Neural cell (in vitro differentiated cells): ENCODE data around the gene UNC5A. TPM values are rescaled to one million over a fixed set of nuclear protein-coding genes. Genes with fewer than 3 reads are reported as not detected.

Experiments
- H2AFZ ChIP-seq: fragments of 200-600, 300-800 bp; sonication (generic), shearing (Covaris generic); 2 replicates; pipeline ENCODE4 v1.6.0; 2014; ENCODE audit warnings: low read depth, mild to moderate bottlenecking, antibody characterized with exemption, low read length, moderate library complexity
- H3F3A ChIP-seq: fragments of 200-600 bp; shearing (Covaris generic); 2 replicates; pipeline ENCODE4 v1.6.1; 2016; ENCODE audit warnings: mild to moderate bottlenecking, moderate library complexity, mixed read lengths, antibody characterized with exemption, low read length; ENCODE audit not compliant: insufficient read depth, poor library complexity, severe bottlenecking
- H3K27ac ChIP-seq: fragments of 200-600, 300-800 bp; sonication (generic), shearing (Covaris generic); 2 replicates; pipeline ENCODE4 v1.5.1; 2014; ENCODE audit warnings: mild to moderate bottlenecking, low read length, moderate library complexity
- H3K27me3 ChIP-seq: fragments of 300-800, 200-600 bp; sonication (generic), shearing (Covaris generic); 2 replicates; pipeline ENCODE4 v1.6.0; 2014; ENCODE audit warnings: mild to moderate bottlenecking, low read depth, low read length, moderate library complexity; ENCODE audit not compliant: insufficient read depth
- H3K36me3 ChIP-seq: fragments of 300-800, 200-600 bp; sonication (generic), shearing (Covaris generic); 2 replicates; pipeline ENCODE4 v1.5.1; 2014; ENCODE audit warnings: mild to moderate bottlenecking, antibody characterized with exemption, low read length, moderate library complexity; ENCODE audit not compliant: insufficient read depth
- H3K4me2 ChIP-seq: fragments of 300-800, 200-600 bp; sonication (generic), shearing (Covaris generic); 2 replicates; pipeline ENCODE4 v1.6.0; 2014; ENCODE audit warnings: mild to moderate bottlenecking, low read length
- H3K4me3 ChIP-seq: fragments of 300-800, 200-600 bp; sonication (generic), shearing (Covaris generic); 2 replicates; pipeline ENCODE4 v1.5.1; 2014; ENCODE audit warnings: mild to moderate bottlenecking, low read length, moderate library complexity
- H3K79me2 ChIP-seq: fragments of 200-600 bp; shearing (Covaris generic); replicated peaks from 2 replicates; pipeline ENCODE4 v1.6.0; 2014; ENCODE audit warnings: mild to moderate bottlenecking, low read length, moderate library complexity; ENCODE audit not compliant: insufficient read depth
- H3K9ac ChIP-seq: fragments of 300-800, 200-600 bp; sonication (generic), shearing (Covaris generic); 2 replicates; pipeline ENCODE4 v1.6.1; 2016; ENCODE audit warnings: mild to moderate bottlenecking, low read length, mixed read lengths
- H3K9me2 ChIP-seq: fragments of 200-600 bp; shearing (Covaris generic); 2 replicates; pipeline ENCODE4 v1.6.1; 2016; ENCODE audit warnings: mild to moderate bottlenecking, low read length, mixed read lengths; ENCODE audit not compliant: insufficient read depth
- H3K9me3 ChIP-seq: fragments of 200-600, 300-800 bp; sonication (generic), shearing (Covaris generic); 2 replicates; pipeline ENCODE4 v1.6.1; 2016; ENCODE audit warnings: mild to moderate bottlenecking, mixed run types, low read length, moderate library complexity, mixed read lengths
- H4K20me1 ChIP-seq: fragments of 200-600 bp; shearing (Covaris generic); 2 replicates; pipeline ENCODE4 v1.6.1; 2016; ENCODE audit warnings: mild to moderate bottlenecking, mixed run types; ENCODE audit not compliant: insufficient read depth
- CTCF ChIP-seq: fragments of 450-650 bp; IDR thresholded peaks from 2 replicates; pipeline ENCODE4 v1.5.1; 2014; ENCODE audit warnings: antibody characterized with exemption, mild to moderate bottlenecking, moderate library complexity; ENCODE audit not compliant: poor library complexity, severe bottlenecking
- EP300 ChIP-seq: fragments of 450-650 bp; conservative IDR thresholded peaks from 2 replicates; pipeline ENCODE4 v1.6.1; 2014; ENCODE audit warnings: antibody characterized with exemption, mild to moderate bottlenecking, moderate library complexity; ENCODE audit not compliant: poor library complexity, severe bottlenecking
- EZH2 ChIP-seq: fragments of 200-600, 300-800 bp; shearing (Covaris generic), sonication (generic); IDR thresholded peaks from 2 replicates; pipeline ENCODE4 v1.6.1; 2014; ENCODE audit warnings: antibody characterized with exemption, low read length, borderline replicate concordance, mild to moderate bottlenecking; ENCODE audit not compliant: insufficient read depth, poor library complexity, severe bottlenecking
- MXI1 ChIP-seq: fragments of 450-650 bp; conservative IDR thresholded peaks from 2 replicates; pipeline ENCODE4 v1.6.1; 2014; ENCODE audit warnings: antibody characterized with exemption, mild to moderate bottlenecking; ENCODE audit not compliant: poor library complexity, severe bottlenecking
- POLR2AphosphoS5 ChIP-seq: IDR thresholded peaks from 2 replicates; pipeline ENCODE4 v1.6.1; 2012
- RAD21 ChIP-seq: fragments of 450-650 bp; conservative IDR thresholded peaks from 2 replicates; pipeline ENCODE4 v1.6.1; 2014; ENCODE audit warnings: antibody characterized with exemption, mild to moderate bottlenecking, moderate library complexity
- REST ChIP-seq: IDR thresholded peaks from 2 replicates; pipeline ENCODE4 v1.6.1; 2012; ENCODE audit warnings: borderline replicate concordance
- SMC3 ChIP-seq: fragments of 450-650 bp; conservative IDR thresholded peaks from 2 replicates; pipeline ENCODE4 v1.6.1; 2014; ENCODE audit warnings: antibody characterized with exemption, mild to moderate bottlenecking, moderate library complexity; ENCODE audit not compliant: poor library complexity
- polyA plus RNA-seq: library from polyadenylated mRNA; depleted of rRNA; stranded (reverse); fragments of >200 nt; gene quantifications from 2 replicates; pipeline ENCODE4 v1.2.3, GENCODE V29; 2014

UNC5A gene
- polyA plus RNA-seq, 1 donor from 2014 or later, result 2.7 TPM

GRCh38 chr5:176927562-176927961, 117.2 kb downstream of the UNC5A start:
- Histone ChIP-seq H3K9me3 (no peaks in the 10 kb centered on the region), H3K4me3 (no peak overlapping the region), H3K9ac (no peak overlapping the region), H2AFZ (no peak overlapping the region), H3K9me2 (no peaks in the 10 kb centered on the region), H4K20me1 (no peaks in the 10 kb centered on the region), H3K27ac (no peak overlapping the region), H3K79me2 (no peaks in the 10 kb centered on the region), H3K36me3 (no peaks in the 10 kb centered on the region), H3F3A (no peaks in the 10 kb centered on the region), H3K4me2 (no peak overlapping the region), H3K27me3 (no peaks in the 10 kb centered on the region)
- TF ChIP-seq SMC3, result no peak
- TF ChIP-seq EZH2, result no peak
- TF ChIP-seq CTCF, result no peak
- TF ChIP-seq EP300, result no peak
- no peak for TF ChIP-seq REST
- no peak for TF ChIP-seq RAD21
- TF ChIP-seq MXI1, result no peak
- no peak for TF ChIP-seq POLR2AphosphoS5

GRCh38 chr5:176929654-176930053, 119.3 kb downstream of the UNC5A start:
- no peak overlapping the region for H3K4me3 ChIP-seq
- H3K9ac ChIP-seq, result no peak overlapping the region
- no peaks in the 10 kb centered on the region for H3K27me3 ChIP-seq
- H3F3A ChIP-seq, result no peaks in the 10 kb centered on the region
- no peak overlapping the region for H2AFZ ChIP-seq
- no peaks in the 10 kb centered on the region for H4K20me1 ChIP-seq
- H3K27ac ChIP-seq, result no peak overlapping the region
- H3K79me2 ChIP-seq, result no peaks in the 10 kb centered on the region
- H3K9me2 ChIP-seq, result no peaks in the 10 kb centered on the region
- no peaks in the 10 kb centered on the region for H3K36me3 ChIP-seq
- no peak overlapping the region for H3K4me2 ChIP-seq
- TF ChIP-seq CTCF, result no peak
- no peak for TF ChIP-seq EP300
- TF ChIP-seq EZH2, result no peak
- no peak for TF ChIP-seq REST
- no peak for TF ChIP-seq MXI1
- TF ChIP-seq RAD21, result no peak
- no peaks in the 10 kb centered on the region for H3K9me3 ChIP-seq
